Lower leg skin (tissue), 4 donors: ENCODE results near the gene VPS13A. TPM values are rescaled to one million over a fixed set of nuclear protein-coding genes. Genes with fewer than 3 reads are reported as not detected.

ENCODE experiments used
- DNase-seq, 2 donors: peaks; one replicate each; pipeline ENCODE4 v3.0.0-alpha.2; 2019; ENCODE audit warnings: low spot score in 2 of 2
- H3K4me3 ChIP-seq: fragments of 200-600 bp; sonication (generic); 2 replicates; pipeline ENCODE4 v1.5.1; 2017; ENCODE audit warnings: mild to moderate bottlenecking, low read depth; ENCODE audit not compliant: poor library complexity, severe bottlenecking
- POLR2A ChIP-seq, 2 donors: fragments of 450-650 bp; IDR thresholded peaks; one replicate each; pipeline ENCODE4 v1.6.1; 2016 to 2017; ENCODE audit warnings: antibody characterized with exemption in 2 of 2, mild to moderate bottlenecking in 1 of 2, moderate library complexity in 1 of 2
- WGBS, 2 donors: methylation state at CpG; one replicate each; pipeline ENCODE4 v1.1.5; 2018; 5-methylcytosine and 5-hydroxymethylcytosine counted together
- intact Hi-C: fragments of 100-400 bp; cut with DNase I; formaldehyde crosslinking; loops from one replicate; pipeline ENCODE4 v1.15.0; 2023; ENCODE audit warnings: low total_unique reads
- total RNA-seq, 4 donors: library from RNA; depleted of rRNA; stranded (reverse); fragments of >200 nt; gene quantifications; one replicate each; pipeline ENCODE4 v1.1.0, GENCODE V29; 2016
- TF ChIP-seq, protein P1 (sequence below), 3 donors: fragments of 450-650 bp; IDR thresholded peaks; one replicate each; pipeline ENCODE4 v1.5.1; 2016; ENCODE audit warnings: antibody characterized with exemption in 3 of 3, mild to moderate bottlenecking in 3 of 3, moderate library complexity in 2 of 3

VPS13A gene
- total RNA-seq, 4 donors from 2014 or later = 27.0 to 48.1 (median 32.5) TPM

GRCh38 chr9:77456829-77457437, 279.6 kb downstream of the VPS13A start:
- TF ChIP-seq, protein P1, sequence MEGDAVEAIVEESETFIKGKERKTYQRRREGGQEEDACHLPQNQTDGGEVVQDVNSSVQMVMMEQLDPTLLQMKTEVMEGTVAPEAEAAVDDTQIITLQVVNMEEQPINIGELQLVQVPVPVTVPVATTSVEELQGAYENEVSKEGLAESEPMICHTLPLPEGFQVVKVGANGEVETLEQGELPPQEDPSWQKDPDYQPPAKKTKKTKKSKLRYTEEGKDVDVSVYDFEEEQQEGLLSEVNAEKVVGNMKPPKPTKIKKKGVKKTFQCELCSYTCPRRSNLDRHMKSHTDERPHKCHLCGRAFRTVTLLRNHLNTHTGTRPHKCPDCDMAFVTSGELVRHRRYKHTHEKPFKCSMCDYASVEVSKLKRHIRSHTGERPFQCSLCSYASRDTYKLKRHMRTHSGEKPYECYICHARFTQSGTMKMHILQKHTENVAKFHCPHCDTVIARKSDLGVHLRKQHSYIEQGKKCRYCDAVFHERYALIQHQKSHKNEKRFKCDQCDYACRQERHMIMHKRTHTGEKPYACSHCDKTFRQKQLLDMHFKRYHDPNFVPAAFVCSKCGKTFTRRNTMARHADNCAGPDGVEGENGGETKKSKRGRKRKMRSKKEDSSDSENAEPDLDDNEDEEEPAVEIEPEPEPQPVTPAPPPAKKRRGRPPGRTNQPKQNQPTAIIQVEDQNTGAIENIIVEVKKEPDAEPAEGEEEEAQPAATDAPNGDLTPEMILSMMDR (IDR thresholded peaks at IDR 0.05) = peak in 1 of 3 donors; percentile 88
- no peak for TF ChIP-seq POLR2A (IDR thresholded peaks at IDR 0.05)
- WGBS, 2 donors = 16 to 17% methylated on average over 10 of the region's 10 CpGs
- intact Hi-C loops = no loop called here

DNA sequence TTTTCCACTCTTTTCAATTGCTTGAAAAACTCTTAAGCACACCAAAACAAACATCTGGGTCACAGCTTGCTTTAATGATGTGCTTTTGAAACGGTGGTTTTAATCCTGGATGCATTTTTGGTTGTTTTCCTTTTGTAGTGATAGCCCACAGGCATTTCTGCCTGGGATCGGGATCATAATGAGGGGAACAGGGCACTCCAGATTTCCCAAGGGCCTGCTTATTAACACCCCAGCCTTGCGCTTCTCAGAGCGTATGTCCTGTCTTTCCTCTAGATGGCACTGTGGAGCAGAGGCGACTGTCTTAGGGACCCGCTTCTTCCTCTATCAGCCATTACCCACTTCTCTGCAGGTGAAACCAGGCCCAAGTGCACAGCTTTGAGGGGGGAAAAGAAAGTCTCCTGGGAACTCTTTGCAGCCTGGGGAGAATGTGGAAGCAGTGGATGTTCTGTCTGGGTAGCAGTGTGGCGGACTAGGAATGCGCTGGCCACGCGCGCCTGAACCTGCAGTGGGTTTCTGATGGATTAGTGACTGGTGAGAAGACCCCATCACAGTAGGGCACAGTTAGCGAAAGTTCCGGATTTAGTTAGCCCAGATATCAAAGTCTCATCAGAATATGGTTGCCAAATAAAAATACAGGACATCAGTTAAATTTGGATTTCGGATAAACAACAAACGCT, 280.7 kb downstream of the VPS13A start:
- intact Hi-C loops = no loop called here
- DNase-seq = peak in 1 of 2 donors; percentile 47

More at GRCh38 chr9:77456829-77457437, 279.6 kb downstream of the VPS13A start:
- no peak overlapping the region for H3K4me3 ChIP-seq
- peak; percentile 89 to 97 for DNase-seq

GRCh38 chr9:77460938-77461337, 283.6 kb downstream of the VPS13A start:
- intact Hi-C loops = loop anchor here (5.0 kb wide), 1 partner anchor 576 kb away; no protein-coding TSS in a partner anchor
- no peak overlapping the region for H3K4me3 ChIP-seq
- no peak for DNase-seq
- TF ChIP-seq, protein P1 (IDR thresholded peaks at IDR 0.05) = no peak
- TF ChIP-seq POLR2A (IDR thresholded peaks at IDR 0.05) = no peak
- WGBS, 2 donors = 85 to 89% methylated on average over 8 of the region's 8 CpGs

More for the DNA sequence above, 280.7 kb downstream of the VPS13A start:
- no peak for TF ChIP-seq POLR2A (IDR thresholded peaks at IDR 0.05)
- TF ChIP-seq, protein P1 (IDR thresholded peaks at IDR 0.05) = no peak
- H3K4me3 ChIP-seq = no peak overlapping the region
- WGBS, 2 donors = 57 to 59% methylated on average over 15 of the region's 15 CpGs

GRCh38 chr9:77462066-77462465, 284.7 kb downstream of the VPS13A start:
- DNase-seq = no peak
- WGBS, 2 donors = 79 to 80% methylated on average over 10 of the region's 10 CpGs
- TF ChIP-seq POLR2A (IDR thresholded peaks at IDR 0.05) = no peak
- TF ChIP-seq, protein P1 (IDR thresholded peaks at IDR 0.05) = no peak
- intact Hi-C loops = loop anchor here (5.0 kb wide), 1 partner anchor 575 kb away; no protein-coding TSS in a partner anchor
- H3K4me3 ChIP-seq = no peak overlapping the region

- intact Hi-C loops = loop anchor here (5.0 kb wide), 1 partner anchor 574 kb away; no protein-coding TSS in a partner anchor
- no peak overlapping the region for H3K4me3 ChIP-seq
- no peak for TF ChIP-seq POLR2A (IDR thresholded peaks at IDR 0.05)
- TF ChIP-seq, protein P1 (IDR thresholded peaks at IDR 0.05) = no peak
- DNase-seq = no peak
- 79 to 81% methylated on average over 3 of the region's 3 CpGs for whole genome bisulfite sequencing, 2 donors
Measured at GRCh38 chr9:77463151-77463550, 285.8 kb downstream of the VPS13A start.
